Parathyroid adenoma (tissue), 2 donors: Measurements from ENCODE around the gene PDE9A.

Source experiments
- H2AFZ ChIP-seq: fragments of 300-600 bp; sonication (generic); one replicate; pipeline ENCODE4 v1.7.0; 2017; ENCODE audit warnings: antibody characterized with exemption, mild to moderate bottlenecking
- H3K27ac ChIP-seq: fragments of 300-600 bp; sonication (generic); one replicate; pipeline ENCODE4 v1.7.0; 2017
- H3K27me3 ChIP-seq: fragments of 300-600 bp; sonication (generic); one replicate; pipeline ENCODE4 v1.7.0; 2017; ENCODE audit warnings: low read length; ENCODE audit not compliant: control insufficient read depth, insufficient read depth
- H3K36me3 ChIP-seq: fragments of 300-600 bp; sonication (generic); one replicate; pipeline ENCODE4 v1.7.0; 2017; ENCODE audit warnings: low read length; ENCODE audit not compliant: control insufficient read depth, insufficient read depth
- H3K4me1 ChIP-seq: fragments of 300-600 bp; sonication (generic); one replicate; pipeline ENCODE4 v1.7.0; 2017; ENCODE audit warnings: control low read depth
- H3K4me2 ChIP-seq: fragments of 300-600 bp; sonication (generic); one replicate; pipeline ENCODE4 v1.7.0; 2017; ENCODE audit warnings: low read length
- H3K4me3 ChIP-seq: fragments of 300-600 bp; sonication (generic); one replicate; pipeline ENCODE4 v1.7.0; 2017; ENCODE audit warnings: low read depth, low read length
- H3K79me2 ChIP-seq: fragments of 300-600 bp; sonication (generic); one replicate; pipeline ENCODE4 v1.7.0; 2017; ENCODE audit warnings: control low read depth
- H3K9ac ChIP-seq: fragments of 300-600 bp; sonication (generic); one replicate; pipeline ENCODE4 v1.7.0; 2017; ENCODE audit warnings: mild to moderate bottlenecking
- H3K9me3 ChIP-seq: fragments of 300-600 bp; sonication (generic); one replicate; pipeline ENCODE4 v1.7.0; 2017; ENCODE audit warnings: low read length; ENCODE audit not compliant: control insufficient read depth
- TF ChIP-seq, protein P1 (sequence below): fragments of 300-600 bp; sonication (generic); IDR thresholded peaks from one replicate; pipeline ENCODE4 v1.7.0; 2017; ENCODE audit warnings: antibody characterized with exemption, mild to moderate bottlenecking
- donor health status: primary hyperparathyroidism.

Gene PDE9A

DNA sequence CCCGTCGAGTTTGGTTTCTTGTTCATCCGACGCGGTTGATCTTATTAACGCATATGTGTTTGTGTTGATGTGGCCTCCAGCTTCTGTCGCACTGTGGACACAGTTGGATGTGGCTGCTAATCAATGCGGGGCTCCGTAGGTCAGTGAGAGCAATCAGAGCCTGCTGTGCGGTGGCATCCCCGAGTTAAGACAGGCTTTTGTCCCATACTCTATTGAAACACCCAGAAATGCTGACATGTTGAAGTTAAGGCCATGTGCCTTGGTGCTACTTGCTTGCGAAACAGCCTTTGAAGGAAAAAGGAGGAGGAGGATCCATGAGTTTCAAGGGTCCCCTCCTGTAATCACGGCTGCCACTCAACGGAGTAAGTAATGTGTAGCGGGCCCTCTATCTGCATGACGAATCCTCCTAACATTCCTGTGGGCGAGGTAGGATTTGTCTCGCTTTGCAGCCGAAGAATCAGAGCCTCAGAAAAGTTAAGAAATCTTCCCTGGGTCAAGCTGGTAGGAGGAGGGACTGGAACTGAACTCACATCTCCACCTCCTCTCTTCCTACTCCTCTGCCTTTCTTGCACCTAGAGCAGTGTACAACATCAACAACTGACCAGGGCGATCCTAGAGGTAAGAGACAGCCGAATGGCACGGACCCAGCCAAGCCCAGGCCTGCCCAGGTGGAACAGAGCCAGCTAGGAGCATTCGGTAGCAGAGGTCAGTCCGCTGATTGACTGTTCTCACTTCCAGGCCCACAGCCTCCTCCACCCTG, 19.5 kb downstream of the PDE9A start:
- H3K27ac ChIP-seq = no peak overlapping the region
- H3K36me3 ChIP-seq = no peaks in the 10 kb centered on the region
- H3K79me2 ChIP-seq = no peaks in the 10 kb centered on the region
- no peak overlapping the region for H3K4me3 ChIP-seq
- H3K9ac ChIP-seq = no peak overlapping the region
- no peaks in the 10 kb centered on the region for H3K9me3 ChIP-seq
- TF ChIP-seq, protein P1, sequence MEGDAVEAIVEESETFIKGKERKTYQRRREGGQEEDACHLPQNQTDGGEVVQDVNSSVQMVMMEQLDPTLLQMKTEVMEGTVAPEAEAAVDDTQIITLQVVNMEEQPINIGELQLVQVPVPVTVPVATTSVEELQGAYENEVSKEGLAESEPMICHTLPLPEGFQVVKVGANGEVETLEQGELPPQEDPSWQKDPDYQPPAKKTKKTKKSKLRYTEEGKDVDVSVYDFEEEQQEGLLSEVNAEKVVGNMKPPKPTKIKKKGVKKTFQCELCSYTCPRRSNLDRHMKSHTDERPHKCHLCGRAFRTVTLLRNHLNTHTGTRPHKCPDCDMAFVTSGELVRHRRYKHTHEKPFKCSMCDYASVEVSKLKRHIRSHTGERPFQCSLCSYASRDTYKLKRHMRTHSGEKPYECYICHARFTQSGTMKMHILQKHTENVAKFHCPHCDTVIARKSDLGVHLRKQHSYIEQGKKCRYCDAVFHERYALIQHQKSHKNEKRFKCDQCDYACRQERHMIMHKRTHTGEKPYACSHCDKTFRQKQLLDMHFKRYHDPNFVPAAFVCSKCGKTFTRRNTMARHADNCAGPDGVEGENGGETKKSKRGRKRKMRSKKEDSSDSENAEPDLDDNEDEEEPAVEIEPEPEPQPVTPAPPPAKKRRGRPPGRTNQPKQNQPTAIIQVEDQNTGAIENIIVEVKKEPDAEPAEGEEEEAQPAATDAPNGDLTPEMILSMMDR = no peak
- no peaks in the 10 kb centered on the region for H3K27me3 ChIP-seq
- H3K4me2 ChIP-seq = no peak overlapping the region
- H3K4me1 ChIP-seq = no peaks in the 10 kb centered on the region
- H2AFZ ChIP-seq = no peak overlapping the region

DNA sequence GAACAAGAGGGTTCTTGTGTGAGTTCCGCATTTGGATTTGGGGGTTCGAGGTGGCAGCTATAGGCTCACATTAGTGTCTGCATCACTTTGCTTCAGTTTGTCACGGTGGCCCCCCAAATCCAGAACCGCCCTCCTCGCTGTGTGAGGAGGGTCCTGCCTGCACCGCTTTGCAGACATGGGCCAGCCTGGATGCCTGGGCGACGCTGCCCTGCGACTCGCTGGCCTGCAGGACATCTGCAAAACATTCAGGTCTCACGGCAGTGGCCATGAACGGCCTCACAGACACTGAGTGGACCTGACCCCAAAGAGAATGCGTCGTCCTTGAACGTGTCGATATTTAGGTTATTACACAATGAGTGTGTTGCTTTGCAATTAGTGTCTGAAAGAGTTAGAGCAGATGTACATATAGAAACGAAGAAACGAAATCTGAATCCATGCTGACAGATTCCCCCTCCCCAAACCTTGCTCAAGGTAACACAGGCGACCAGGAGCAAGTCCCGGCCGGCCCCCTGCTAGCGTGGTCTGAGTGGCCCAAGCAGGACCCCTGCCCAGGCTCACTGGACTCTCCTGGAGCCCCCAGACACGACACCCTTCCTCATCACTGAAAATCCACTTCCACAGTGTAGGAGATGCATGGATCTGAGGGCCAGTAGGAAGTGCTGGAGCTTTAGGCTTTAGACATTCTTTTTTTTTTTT, 20.4 kb downstream of the PDE9A start:
- H3K9me3 ChIP-seq = no peaks in the 10 kb centered on the region
- H3K27ac ChIP-seq = no peak overlapping the region
- no peaks in the 10 kb centered on the region for H3K36me3 ChIP-seq
- H3K4me1 ChIP-seq = no peaks in the 10 kb centered on the region
- H2AFZ ChIP-seq = no peak overlapping the region
- H3K4me3 ChIP-seq = no peak overlapping the region
- TF ChIP-seq, protein P1 = no peak
- H3K4me2 ChIP-seq = no peak overlapping the region
- no peaks in the 10 kb centered on the region for H3K79me2 ChIP-seq
- H3K27me3 ChIP-seq = no peaks in the 10 kb centered on the region
- no peak overlapping the region for H3K9ac ChIP-seq

DNA sequence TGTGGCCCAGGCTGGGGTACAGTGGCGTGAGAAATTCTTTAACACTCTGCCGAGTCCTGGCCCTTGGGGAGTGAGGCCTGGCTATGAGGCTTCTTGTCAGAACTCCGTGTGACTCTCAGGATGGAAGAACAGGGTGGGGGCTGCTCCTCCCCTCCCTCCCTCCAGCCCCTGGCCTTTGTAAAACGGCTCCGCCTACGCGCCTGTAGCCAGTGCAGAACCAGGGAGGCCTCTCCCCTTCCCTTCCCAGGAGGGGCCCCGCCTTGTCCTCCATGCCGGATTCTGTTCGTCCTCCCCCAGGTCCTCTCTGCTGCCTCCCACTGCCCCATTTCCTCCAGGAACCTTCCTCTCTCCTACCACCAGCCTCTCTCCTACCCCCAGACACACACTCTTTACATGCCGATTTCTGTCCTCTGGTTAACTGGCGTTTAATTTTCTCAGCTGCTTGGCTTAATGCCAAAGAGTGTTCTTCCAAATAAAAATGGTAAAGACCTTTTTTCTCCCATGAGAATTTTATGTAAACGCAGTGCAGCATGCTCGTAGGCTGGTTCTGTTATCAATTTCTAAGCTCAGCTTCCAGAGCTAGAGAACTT, 21.0 kb downstream of the PDE9A start:
- H3K36me3 ChIP-seq = no peaks in the 10 kb centered on the region
- H2AFZ ChIP-seq = no peak overlapping the region
- no peak overlapping the region for H3K9ac ChIP-seq
- H3K27ac ChIP-seq = no peak overlapping the region
- H3K4me1 ChIP-seq = no peaks in the 10 kb centered on the region
- H3K27me3 ChIP-seq = no peaks in the 10 kb centered on the region
- TF ChIP-seq, protein P1 = no peak
- H3K9me3 ChIP-seq = no peaks in the 10 kb centered on the region
- no peak overlapping the region for H3K4me3 ChIP-seq
- no peaks in the 10 kb centered on the region for H3K79me2 ChIP-seq
- no peak overlapping the region for H3K4me2 ChIP-seq

DNA sequence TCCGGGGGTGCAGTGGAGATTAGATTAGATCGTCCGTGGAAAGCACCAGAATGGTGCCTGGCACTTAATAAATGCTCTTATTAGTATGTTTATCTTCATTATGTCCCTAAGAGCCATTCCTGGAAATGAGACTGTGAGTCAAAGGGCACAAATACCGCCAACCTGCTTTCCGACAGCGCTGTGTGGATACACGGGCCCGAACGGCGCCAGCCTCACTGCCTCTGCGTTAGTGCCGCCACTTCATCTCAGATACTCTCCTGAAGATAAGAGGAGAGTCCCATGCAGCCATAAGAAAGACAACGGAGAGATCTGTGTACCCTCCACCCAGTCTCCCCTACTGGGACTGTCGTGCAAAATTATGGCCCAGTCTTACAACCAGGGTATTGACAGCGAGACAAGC, 22.0 kb downstream of the PDE9A start:
- no peak overlapping the region for H3K27ac ChIP-seq
- H3K4me1 ChIP-seq = no peaks in the 10 kb centered on the region
- no peaks in the 10 kb centered on the region for H3K9me3 ChIP-seq
- no peaks in the 10 kb centered on the region for H3K36me3 ChIP-seq
- H3K4me3 ChIP-seq = no peak overlapping the region
- no peak overlapping the region for H3K9ac ChIP-seq
- no peaks in the 10 kb centered on the region for H3K79me2 ChIP-seq
- TF ChIP-seq, protein P1 = no peak
- H3K27me3 ChIP-seq = no peaks in the 10 kb centered on the region
- H2AFZ ChIP-seq = no peak overlapping the region
- no peak overlapping the region for H3K4me2 ChIP-seq
